Gastrocnemius medialis (tissue), 4 donors: ENCODE data around the gene GRM3.

ENCODE experiments used
- POLR2A ChIP-seq, 2 donors: fragments of 450-650 bp; IDR thresholded peaks; one replicate each; pipeline ENCODE4 v1.6.1; 2017; ENCODE audit warnings: antibody characterized with exemption in 2 of 2, mild to moderate bottlenecking in 2 of 2, moderate library complexity in 2 of 2
- TF ChIP-seq, protein P1 (sequence below), 5 experiments: fragments of 450-650 bp in 3 of 5; fragments of 200-600 bp in 2 of 5; sonication (generic) in 2 of 5; IDR thresholded peaks in 4 of 5; conservative IDR thresholded peaks in 1 of 5; 1 replicate in 4 of 5; 2 replicates in 1 of 5; pipeline ENCODE4 v1.5.1; 2016 to 2019; ENCODE audit warnings: antibody characterized with exemption in 5 of 5, mild to moderate bottlenecking in 3 of 5, moderate library complexity in 3 of 5

DNA sequence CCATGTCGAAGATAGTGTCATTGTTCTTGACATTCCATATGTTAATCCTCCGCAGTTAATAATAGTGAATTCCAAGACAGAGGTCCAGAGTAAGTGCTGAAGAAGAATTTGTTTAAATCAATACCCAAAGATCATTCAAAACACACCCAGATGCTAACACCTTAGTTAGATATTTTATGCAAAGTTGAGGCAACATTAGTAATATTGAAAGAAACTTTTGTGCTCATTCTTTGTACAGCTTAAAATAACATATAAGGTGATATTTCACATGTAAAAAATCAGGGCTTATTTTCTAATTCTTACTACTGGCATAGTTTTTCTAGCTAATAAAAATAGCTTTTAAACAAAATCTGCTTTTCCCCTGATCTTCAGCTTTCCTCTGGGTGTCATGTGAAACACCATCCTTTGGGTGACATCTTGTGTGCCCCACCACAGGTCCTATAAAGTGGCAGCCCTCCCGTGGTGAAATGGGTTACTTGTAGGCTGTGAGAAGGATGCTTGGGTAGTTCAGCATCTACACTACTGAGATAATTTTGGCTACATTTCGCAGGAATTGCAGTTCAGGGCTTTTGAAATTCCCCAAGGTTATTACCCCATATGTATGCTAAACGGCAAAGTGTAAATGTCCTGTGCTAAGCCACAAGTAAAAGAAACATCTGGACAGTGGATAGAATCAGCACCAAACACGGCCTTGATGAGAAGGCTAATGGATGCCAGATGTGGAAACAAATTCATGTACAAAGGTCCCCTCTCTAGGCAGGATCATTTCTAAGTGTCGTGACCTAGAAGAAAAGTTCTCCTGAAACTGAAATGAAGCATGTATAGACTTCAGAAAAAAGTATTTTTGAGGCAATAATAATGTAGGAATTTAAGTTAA is 105.4 kb downstream of the GRM3 start:
- TF ChIP-seq, protein P1, sequence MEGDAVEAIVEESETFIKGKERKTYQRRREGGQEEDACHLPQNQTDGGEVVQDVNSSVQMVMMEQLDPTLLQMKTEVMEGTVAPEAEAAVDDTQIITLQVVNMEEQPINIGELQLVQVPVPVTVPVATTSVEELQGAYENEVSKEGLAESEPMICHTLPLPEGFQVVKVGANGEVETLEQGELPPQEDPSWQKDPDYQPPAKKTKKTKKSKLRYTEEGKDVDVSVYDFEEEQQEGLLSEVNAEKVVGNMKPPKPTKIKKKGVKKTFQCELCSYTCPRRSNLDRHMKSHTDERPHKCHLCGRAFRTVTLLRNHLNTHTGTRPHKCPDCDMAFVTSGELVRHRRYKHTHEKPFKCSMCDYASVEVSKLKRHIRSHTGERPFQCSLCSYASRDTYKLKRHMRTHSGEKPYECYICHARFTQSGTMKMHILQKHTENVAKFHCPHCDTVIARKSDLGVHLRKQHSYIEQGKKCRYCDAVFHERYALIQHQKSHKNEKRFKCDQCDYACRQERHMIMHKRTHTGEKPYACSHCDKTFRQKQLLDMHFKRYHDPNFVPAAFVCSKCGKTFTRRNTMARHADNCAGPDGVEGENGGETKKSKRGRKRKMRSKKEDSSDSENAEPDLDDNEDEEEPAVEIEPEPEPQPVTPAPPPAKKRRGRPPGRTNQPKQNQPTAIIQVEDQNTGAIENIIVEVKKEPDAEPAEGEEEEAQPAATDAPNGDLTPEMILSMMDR (IDR thresholded peaks at IDR 0.05 in 4 of 5, conservative IDR thresholded peaks at IDR 0.05 in 1 of 5) = no peak
- no peak for TF ChIP-seq POLR2A (IDR thresholded peaks at IDR 0.05)
